C4-2B (cell line): ENCODE results near the gene SYT8.

ENCODE experiments used
- ZFX ChIP-seq: fragments of 450-650 bp; IDR thresholded peaks from 2 replicates; pipeline ENCODE4 v1.6.1; 2017
- TF ChIP-seq, protein P1 (sequence below): fragments of 450-650 bp; conservative IDR thresholded peaks from 2 replicates; pipeline ENCODE4 v1.5.1; 2017; ENCODE audit warnings: mild to moderate bottlenecking

- TF ChIP-seq, protein P1, sequence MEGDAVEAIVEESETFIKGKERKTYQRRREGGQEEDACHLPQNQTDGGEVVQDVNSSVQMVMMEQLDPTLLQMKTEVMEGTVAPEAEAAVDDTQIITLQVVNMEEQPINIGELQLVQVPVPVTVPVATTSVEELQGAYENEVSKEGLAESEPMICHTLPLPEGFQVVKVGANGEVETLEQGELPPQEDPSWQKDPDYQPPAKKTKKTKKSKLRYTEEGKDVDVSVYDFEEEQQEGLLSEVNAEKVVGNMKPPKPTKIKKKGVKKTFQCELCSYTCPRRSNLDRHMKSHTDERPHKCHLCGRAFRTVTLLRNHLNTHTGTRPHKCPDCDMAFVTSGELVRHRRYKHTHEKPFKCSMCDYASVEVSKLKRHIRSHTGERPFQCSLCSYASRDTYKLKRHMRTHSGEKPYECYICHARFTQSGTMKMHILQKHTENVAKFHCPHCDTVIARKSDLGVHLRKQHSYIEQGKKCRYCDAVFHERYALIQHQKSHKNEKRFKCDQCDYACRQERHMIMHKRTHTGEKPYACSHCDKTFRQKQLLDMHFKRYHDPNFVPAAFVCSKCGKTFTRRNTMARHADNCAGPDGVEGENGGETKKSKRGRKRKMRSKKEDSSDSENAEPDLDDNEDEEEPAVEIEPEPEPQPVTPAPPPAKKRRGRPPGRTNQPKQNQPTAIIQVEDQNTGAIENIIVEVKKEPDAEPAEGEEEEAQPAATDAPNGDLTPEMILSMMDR = no peak
- no peak for TF ChIP-seq ZFX
Measured at GRCh38 chr11:1786466-1786865, 48.3 kb upstream of the SYT8 start.
